Peyer's patch (tissue), 4 donors: Measurements from ENCODE around the gene MRPL33.

Experiments used
- CTCF ChIP-seq, 6 experiments: fragments of 450-650 bp in 4 of 6; fragments of 200-600 bp in 2 of 6; sonication (generic) in 1 of 6; IDR thresholded peaks; one replicate each; pipeline ENCODE4 v1.5.1; 2017 to 2019; ENCODE audit warnings: antibody characterized with exemption in 6 of 6, mild to moderate bottlenecking in 3 of 6, moderate library complexity in 1 of 6
- POLR2A ChIP-seq, 2 donors: fragments of 450-650 bp; IDR thresholded peaks; one replicate each; pipeline ENCODE4 v1.5.1; 2017; ENCODE audit warnings: antibody characterized with exemption in 2 of 2, mild to moderate bottlenecking in 2 of 2, moderate library complexity in 2 of 2

GRCh38 chr2:27723372-27724144 is 48.0 kb upstream of the MRPL33 start:
- peak; percentile 27 to 86 (median 72) for TF ChIP-seq CTCF (IDR thresholded peaks at IDR 0.05)
- no peak for TF ChIP-seq POLR2A (IDR thresholded peaks at IDR 0.05)
